ENCODE measurements around the gene WDR82. TPM values are rescaled to one million over a fixed set of nuclear protein-coding genes. Genes with fewer than 3 reads are reported as not detected.
"Not testable (repeated sequence)": the region's sequence is repeated elsewhere in the genome, so short reads cannot be mapped to it uniquely, and the experiment has no call there.

WDR82 gene
- polyA plus RNA-seq, 3 donors = 16.3 to 44.0 (median 40.5) TPM

GRCh38 chr3:52272172-52272571, 6.3 kb downstream of the WDR82 start:
- WGBS, 3 donors = 91 to 94% (median 93%) methylated on average over 9 of the region's 9 CpGs
- H3K27ac ChIP-seq (ENCODE audit: low read depth, low read length) = not testable (repeated sequence)

- 29 to 61% (median 34%) methylated on average over 9 of the region's 9 CpGs for WGBS, 3 donors
- no peak overlapping the region for H3K27ac ChIP-seq (ENCODE audit: low read depth, low read length)
Observed at GRCh38 chr3:52270252-52270754, 8.1 kb downstream of the WDR82 start.

- H3K27ac ChIP-seq (ENCODE audit: low read depth, low read length) = no peak overlapping the region
- 49 to 57% (median 51%) methylated on average over 3 of the region's 3 CpGs for WGBS, 3 donors
Observed at GRCh38 chr3:52269776-52270175, 8.7 kb downstream of the WDR82 start.

GRCh38 chr3:52268036-52268435, 10.4 kb downstream of the WDR82 start:
- 78 to 87% (median 85%) methylated on average over 7 of the region's 7 CpGs for WGBS, 3 donors
- no peak overlapping the region for H3K27ac ChIP-seq (ENCODE audit: low read depth, low read length)

GRCh38 chr3:52265387-52265786, 13.1 kb downstream of the WDR82 start:
- no peak overlapping the region for H3K27ac ChIP-seq (ENCODE audit: low read depth, low read length)
- WGBS, 3 donors = 93 to 97% (median 97%) methylated on average over 6 of the region's 6 CpGs

GRCh38 chr3:52262447-52262846, 16.0 kb downstream of the WDR82 start:
- H3K27ac ChIP-seq (ENCODE audit: low read depth, low read length) = no peak overlapping the region

- WGBS, 3 donors = 89 to 95% (median 91%) methylated on average over 4 of the region's 4 CpGs
- H3K27ac ChIP-seq (ENCODE audit: low read depth, low read length) = no peak overlapping the region
Observed at GRCh38 chr3:52259448-52259847, 19.0 kb downstream of the WDR82 start.

- H3K27ac ChIP-seq (ENCODE audit: low read depth, low read length) = no peak overlapping the region
- 52 to 76% (median 53%) methylated on average over 1 of the region's 1 CpG for WGBS, 3 donors
Observed at GRCh38 chr3:52259035-52259434, 19.4 kb downstream of the WDR82 start.

- H3K27ac ChIP-seq (ENCODE audit: low read depth, low read length) = no peak overlapping the region
- WGBS, 3 donors = 78 to 88% (median 83%) methylated on average over 4 of the region's 4 CpGs
Observed at GRCh38 chr3:52257911-52258310, 20.5 kb downstream of the WDR82 start.

GRCh38 chr3:52256622-52257021, 21.8 kb downstream of the WDR82 start:
- 80 to 88% (median 83%) methylated on average over 4 of the region's 4 CpGs for WGBS, 3 donors
- no peak overlapping the region for H3K27ac ChIP-seq (ENCODE audit: low read depth, low read length)

GRCh38 chr3:52256159-52256558, 22.3 kb downstream of the WDR82 start:
- 80 to 93% (median 91%) methylated on average over 3 of the region's 3 CpGs for WGBS, 3 donors
- no peak overlapping the region for H3K27ac ChIP-seq (ENCODE audit: low read depth, low read length)

- no peak overlapping the region for H3K27ac ChIP-seq (ENCODE audit: low read depth, low read length)
- 74 to 85% (median 81%) methylated on average over 9 of the region's 9 CpGs for WGBS, 3 donors
Observed at GRCh38 chr3:52254608-52255007, 23.8 kb downstream of the WDR82 start.

GRCh38 chr3:52253314-52254304, 24.8 kb downstream of the WDR82 start:
- WGBS, 3 donors = 59 to 81% (median 59%) methylated on average over 11 to 12 of the region's 12 CpGs
- H3K27ac ChIP-seq (ENCODE audit: low read depth, low read length) = no peak overlapping the region

GRCh38 chr3:52250122-52250521, 28.3 kb downstream of the WDR82 start:
- H3K27ac ChIP-seq (ENCODE audit: low read depth, low read length) = no peak overlapping the region
- 75 to 93% (median 90%) methylated on average over 1 of the region's 1 CpG for WGBS, 3 donors

- no peak overlapping the region for H3K27ac ChIP-seq (ENCODE audit: low read depth, low read length)
Observed at GRCh38 chr3:52249683-52250082, 28.8 kb downstream of the WDR82 start.

GRCh38 chr3:52248816-52249547, 29.5 kb downstream of the WDR82 start:
- 74 to 79% (median 74%) methylated on average over 10 of the region's 10 CpGs for WGBS, 3 donors
- no peak overlapping the region for H3K27ac ChIP-seq (ENCODE audit: low read depth, low read length)

More at GRCh38 chr3:52249683-52250082, 28.8 kb downstream of the WDR82 start:
- 81 to 91% (median 87%) methylated on average over 6 of the region's 6 CpGs for WGBS, 3 donors

- WGBS, 3 donors = 93 to 95% (median 93%) methylated on average over 10 of the region's 10 CpGs
- no peak overlapping the region for H3K27ac ChIP-seq (ENCODE audit: low read depth, low read length)
Observed at GRCh38 chr3:52248165-52248541, 30.3 kb downstream of the WDR82 start.

- no peak overlapping the region for H3K27ac ChIP-seq (ENCODE audit: low read depth, low read length)
- WGBS, 3 donors = 93 to 96% (median 95%) methylated on average over 7 of the region's 7 CpGs
Observed at GRCh38 chr3:52247409-52248164, 30.9 kb downstream of the WDR82 start.

Measured in adipose tissue (tissue), 3 donors.